Heart right ventricle (tissue), 16 donors: ENCODE data around the gene RAC3. TPM values are rescaled to one million over a fixed set of nuclear protein-coding genes. Genes with fewer than 3 reads are reported as not detected.

Source experiments
- ATAC-seq, 8 donors: fragments of 200-7000 bp; cut with Tn5 transposase; one replicate each; pipeline ENCODE4 v1.9.1; 2020; ENCODE audit warnings: mild to moderate bottlenecking in 8 of 8, moderate library complexity in 8 of 8, moderate number of reproducible peaks in 1 of 8
- DNase-seq, 2 donors: peaks; one replicate each; pipeline ENCODE4 v3.0.0-alpha.2; 2020
- H3K27ac ChIP-seq, 10 donors: fragments of 200-600 bp; sonication (generic) in 2 of 10; one replicate each; pipeline versions ENCODE4 v1.5.0 to v1.8.0; 2020 to 2022; ENCODE audit warnings: mild to moderate bottlenecking in 3 of 10
- H3K27me3 ChIP-seq, 7 donors: fragments of 200-600 bp; one replicate each; pipeline ENCODE4 v1.8.0; 2021 to 2022; ENCODE audit warnings: mild to moderate bottlenecking in 2 of 7
- H3K36me3 ChIP-seq, 9 donors: fragments of 200-600 bp; sonication (generic) in 1 of 9; one replicate each; pipeline versions ENCODE4 v1.5.0 to v1.8.0; 2020 to 2022; ENCODE audit warnings: mild to moderate bottlenecking in 2 of 9
- H3K4me1 ChIP-seq, 9 donors: fragments of 200-600 bp; sonication (generic) in 1 of 9; one replicate each; pipeline versions ENCODE4 v1.5.0 to v1.8.0; 2020 to 2022; ENCODE audit warnings: mild to moderate bottlenecking in 4 of 9
- H3K4me3 ChIP-seq, 10 donors: fragments of 200-600 bp; sonication (generic) in 2 of 10; one replicate each; pipeline versions ENCODE4 v1.5.0 to v1.8.0; 2020 to 2022; ENCODE audit warnings: mild to moderate bottlenecking in 7 of 10, moderate library complexity in 2 of 10
- H3K9me3 ChIP-seq, 11 donors: fragments of 200-600 bp in 10 of 11; sonication (generic) in 2 of 11; one replicate each; pipeline versions ENCODE4 v1.5.0 to v1.8.0; 2013 to 2022; ENCODE audit warnings: mild to moderate bottlenecking in 2 of 11, control low read depth in 1 of 11, moderate library complexity in 1 of 11
- WGBS, 2 donors: extraction: QIAGEN DNeasy Blood & Tissue Kit; methylation state at CpG; one replicate each; pipeline ENCODE4 v1.1.7; 2013; ENCODE audit warnings: inconsistent platforms in 1 of 2; 5-methylcytosine and 5-hydroxymethylcytosine counted together
- intact Hi-C, 10 donors: fragments of 100-400 bp; cut with DNase I; formaldehyde crosslinking; loops; one replicate each; pipeline versions ENCODE4 v1.11.1 to v1.14.2; 2022
- polyA plus RNA-seq, 2 donors: library from polyadenylated mRNA; stranded (reverse); fragments of 200-250 nt; gene quantifications; one replicate each; pipeline ENCODE4 v1.2.3, GENCODE V29; 2013
- total RNA-seq, 10 donors: library from RNA; stranded (reverse); fragmentation: NEBNext Ultra II Directional in 3 of 10; extraction: Animal tissue kit (Norgen Biotek cat#: 25700) in 3 of 10; gene quantifications; one replicate each; pipeline versions ENCODE4 v1.2.1 to v1.2.4, GENCODE V29; 2021 to 2023
- TF ChIP-seq, protein P1 (sequence below), 9 donors: fragments of 200-600 bp; sonication (generic) in 2 of 9; IDR thresholded peaks; one replicate each; pipeline versions ENCODE4 v1.5.0 to v1.8.0; 2021 to 2022; ENCODE audit warnings: antibody characterized with exemption in 9 of 9, mild to moderate bottlenecking in 5 of 9, moderate library complexity in 1 of 9
- donor health status: Arrhythmogenic right ventricular cardiomyopathy.
- donor health status: ischemic (EF 13 %, LVEDD 7.1; RV severe dilation, severe dysfunction).
- donor health status: healthy with polysubstance abuse.
- donor health status: DM: no; HTN: yes; CAD: no.
- donor health status: DM: no; HTN: no; CAD: no.
- donor health status: ischemic (EF 25% LVEDD 6.9; RV normal size, moderate dysfunction).
- donor health status: ischemic (EF 25% LVEDD 5.7; RV mildly dilated, moderate dysfunction).
- donor health status: healthy.
- donor health status: DM: yes; HTN: yes; CAD: no.
- donor health status: Ischemic cardiomyopathy.
- donor health status: ischemic (EF 35%, LVEDD 5.7; RV mildly dilated, moderate dysfunction).
- donor health status: nonischemic (EF 11% LVEDD 7.7; RV severe dilation, severe dysfunction).
- donor health status: DM: yes; HTN: yes; CAD: no.
- donor health status: PGD.
- donor health status: ischemic (EF 29% LVEDD 5.4; RV normal size, mild dysfunction).
- donor health status: nonischemic (EF 23%, LVEDD 6.1; RV moderate dilation, normal function).

Gene RAC3
- total and polyA plus RNA-seq, 12 donors, result 0.82 to 3.3 (median 1.1) TPM

GRCh38 chr17:82063424-82064415, 32.2 kb downstream of the RAC3 start:
- TF ChIP-seq, protein P1, sequence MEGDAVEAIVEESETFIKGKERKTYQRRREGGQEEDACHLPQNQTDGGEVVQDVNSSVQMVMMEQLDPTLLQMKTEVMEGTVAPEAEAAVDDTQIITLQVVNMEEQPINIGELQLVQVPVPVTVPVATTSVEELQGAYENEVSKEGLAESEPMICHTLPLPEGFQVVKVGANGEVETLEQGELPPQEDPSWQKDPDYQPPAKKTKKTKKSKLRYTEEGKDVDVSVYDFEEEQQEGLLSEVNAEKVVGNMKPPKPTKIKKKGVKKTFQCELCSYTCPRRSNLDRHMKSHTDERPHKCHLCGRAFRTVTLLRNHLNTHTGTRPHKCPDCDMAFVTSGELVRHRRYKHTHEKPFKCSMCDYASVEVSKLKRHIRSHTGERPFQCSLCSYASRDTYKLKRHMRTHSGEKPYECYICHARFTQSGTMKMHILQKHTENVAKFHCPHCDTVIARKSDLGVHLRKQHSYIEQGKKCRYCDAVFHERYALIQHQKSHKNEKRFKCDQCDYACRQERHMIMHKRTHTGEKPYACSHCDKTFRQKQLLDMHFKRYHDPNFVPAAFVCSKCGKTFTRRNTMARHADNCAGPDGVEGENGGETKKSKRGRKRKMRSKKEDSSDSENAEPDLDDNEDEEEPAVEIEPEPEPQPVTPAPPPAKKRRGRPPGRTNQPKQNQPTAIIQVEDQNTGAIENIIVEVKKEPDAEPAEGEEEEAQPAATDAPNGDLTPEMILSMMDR (IDR thresholded peaks at IDR 0.05), result no peak
- H3K27ac ChIP-seq, result no peak overlapping the region
- H3K4me3 ChIP-seq, result peak overlapping the region in 4 of 10 donors; percentile 94 to 99 (median 96)
- 81 to 84% methylated on average over 20 of the region's 20 CpGs for WGBS, 2 donors
- H3K4me1 ChIP-seq, result peaks cover 17 to 31% (median 23%) of the 10 kb centered on the region in 9 donors
- ATAC-seq (no peak), DNase-seq (peak in 1 of 2 donors; percentile 6)
- H3K36me3 ChIP-seq, result peaks cover 0 to 55% (median 18%) of the 10 kb centered on the region in 9 donors
- no peaks in the 10 kb centered on the region for H3K9me3 ChIP-seq
- H3K27me3 ChIP-seq, result no peaks in the 10 kb centered on the region
- intact Hi-C loops, result no loop called here

DNA sequence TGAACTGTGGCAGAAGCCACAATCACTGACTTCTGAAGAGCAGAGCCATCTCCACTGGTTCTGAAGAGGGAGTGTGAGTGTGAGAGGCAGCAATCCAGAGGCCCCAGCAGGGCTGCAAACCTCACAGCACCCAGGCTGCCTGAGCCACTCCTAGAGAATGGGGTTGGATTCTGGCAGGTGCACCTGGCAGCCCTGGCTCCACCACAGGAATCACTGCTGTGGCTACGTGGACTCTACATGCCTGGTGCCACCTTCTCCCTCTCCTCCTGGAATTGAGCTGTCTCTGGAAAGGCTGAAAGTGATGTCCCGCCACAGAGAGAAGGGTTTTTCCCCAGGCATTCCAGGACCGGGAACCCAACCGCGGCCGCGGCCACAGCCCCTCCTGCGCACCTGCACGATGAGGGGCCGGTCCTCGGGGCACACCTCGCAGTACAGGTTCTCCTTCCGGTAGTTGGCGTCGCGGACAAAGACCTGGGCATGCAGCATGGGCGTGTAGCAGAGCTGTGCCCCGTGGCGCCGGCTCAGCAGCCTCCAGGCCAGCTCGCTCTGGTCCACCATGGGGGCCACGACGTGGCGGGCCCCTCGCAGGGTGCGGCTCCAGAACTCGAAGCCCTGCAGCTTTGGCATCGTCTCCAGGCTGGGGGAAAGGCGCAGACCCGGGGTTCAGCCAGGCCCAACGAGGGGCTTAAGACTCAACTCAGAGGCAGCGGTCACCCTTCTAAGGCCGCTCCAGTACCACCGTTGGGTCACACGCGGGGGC, 33.1 kb downstream of the RAC3 start:
- intact Hi-C loops, result no loop called here
- Histone ChIP-seq H3K4me1 (peaks cover 17 to 31% (median 23%) of the 10 kb centered on the region in 9 donors), H3K27me3 (no peaks in the 10 kb centered on the region), H3K4me3 (peak overlapping the region; percentile 61 to 100 (median 94)), H3K9me3 (no peaks in the 10 kb centered on the region), H3K36me3 (peaks cover 0 to 46% (median 14%) of the 10 kb centered on the region in 9 donors), H3K27ac (peak overlapping the region in 9 of 10 donors; percentile 72 to 97 (median 88))
- TF ChIP-seq, protein P1 (IDR thresholded peaks at IDR 0.05), result no peak
- 34 to 41% methylated on average over 35 to 36 of the region's 36 CpGs for WGBS, 2 donors
- DNase-seq, result no peak
- peak in 1 of 8 donors; percentile 2 for ATAC-seq

- no peaks in the 10 kb centered on the region for H3K9me3 ChIP-seq
- 1% methylated on average over 45 to 47 of the region's 47 CpGs for WGBS, 2 donors
- intact Hi-C loops, result no loop called here
- peaks cover 0 to 40% (median 14%) of the 10 kb centered on the region in 9 donors for H3K36me3 ChIP-seq
- TF ChIP-seq, protein P1 (IDR thresholded peaks at IDR 0.05), result no peak
- peak in 1 of 2 donors; percentile 29 for DNase-seq
- peak overlapping the region in 9 of 10 donors; percentile 72 to 97 (median 88) for H3K27ac ChIP-seq
- H3K4me1 ChIP-seq, result peaks cover 17 to 31% (median 23%) of the 10 kb centered on the region in 9 donors
- H3K4me3 ChIP-seq, result peak overlapping the region; percentile 61 to 100 (median 94)
- no peaks in the 10 kb centered on the region for H3K27me3 ChIP-seq
- ATAC-seq, result peak in 5 of 8 donors; percentile 5 to 10 (median 7)
Observed at GRCh38 chr17:82065193-82065637, 33.7 kb downstream of the RAC3 start.
